Stimulated activated CD8-positive, alpha-beta memory T cell treated with anti-CD3 and anti-CD28 coated beads, Interleukin-4, amount 100 ng/mL, for 4 hours (primary cell): Measurements from ENCODE around the gene SYCP2.

ENCODE experiments used
- DNase-seq, 2 donors: peaks; one replicate each; pipeline ENCODE4 v3.0.0-alpha.2; 2020; ENCODE audit warnings: low read depth in 2 of 2, low spot score in 1 of 2

Gene SYCP2

GRCh38 chr20:59945731-59946130, 12.3 kb upstream of the SYCP2 start:
- no peak for DNase-seq

GRCh38 chr20:59945175-59945574, 11.7 kb upstream of the SYCP2 start:
- no peak for DNase-seq

GRCh38 chr20:59944726-59945125, 11.3 kb upstream of the SYCP2 start:
- DNase-seq = no peak

DNA sequence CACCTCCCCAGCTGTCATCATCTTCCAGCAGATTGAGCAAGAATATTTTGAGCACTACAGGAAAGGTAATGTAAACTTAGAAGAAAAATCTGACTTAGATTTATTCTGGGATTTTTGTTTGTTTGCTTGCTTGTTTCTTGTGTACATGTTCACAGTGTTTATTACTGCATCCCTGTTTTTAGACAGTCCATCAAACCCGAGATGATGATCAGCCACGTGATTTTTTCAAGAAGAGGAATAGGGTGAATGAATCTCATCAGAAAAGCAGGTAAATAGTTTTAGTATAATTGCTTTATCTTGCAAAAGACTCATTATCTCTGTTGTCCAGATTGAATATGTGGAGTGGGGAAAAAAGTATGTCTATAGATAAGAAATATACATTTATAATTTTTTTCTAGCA, 8.8 kb upstream of the SYCP2 start:
- no peak for DNase-seq

- no peak for DNase-seq
These were observed 7.5 kb upstream of the SYCP2 start for GRCh38 chr20:59940956-59941294.

DNA sequence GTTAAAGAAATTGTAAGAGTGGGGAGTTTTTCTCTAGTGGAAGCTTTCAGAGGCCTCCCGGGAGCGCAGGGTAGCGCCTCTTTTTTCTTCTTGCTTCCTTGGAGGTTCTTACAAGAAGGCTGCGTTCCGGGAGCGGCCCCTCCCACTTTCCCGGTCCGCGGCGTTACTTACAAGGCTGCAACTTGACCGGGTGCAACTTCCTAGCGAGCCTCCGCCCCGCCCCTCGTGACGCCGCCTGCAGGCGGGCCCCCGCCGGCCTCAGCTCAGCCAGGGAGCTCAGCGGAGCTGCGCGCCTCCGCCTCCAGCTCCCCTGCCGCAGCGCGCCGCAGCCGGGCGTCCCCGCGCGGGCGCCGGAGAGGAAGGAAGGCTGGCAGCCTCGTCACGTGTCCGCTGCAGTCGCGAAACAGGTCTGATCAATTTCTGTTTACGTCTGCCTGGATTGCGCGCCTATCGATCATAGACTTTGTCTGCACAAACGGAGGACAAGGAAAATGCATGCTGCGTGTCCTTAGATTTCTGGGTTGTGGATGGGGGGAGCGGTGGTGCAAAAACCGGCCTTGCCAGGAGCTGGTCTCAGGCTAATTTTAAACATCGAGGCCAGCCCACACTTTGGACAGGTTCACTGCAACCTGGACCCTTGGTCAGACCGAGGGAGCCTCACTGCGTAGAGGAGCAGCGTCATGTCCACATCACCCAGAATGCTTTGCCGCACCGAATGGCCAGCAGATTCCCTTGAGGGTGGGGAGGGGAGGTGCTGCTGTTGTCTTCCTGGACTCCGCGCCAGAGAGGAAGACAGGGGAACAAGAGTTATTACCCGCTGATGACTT, 6.9 kb upstream of the SYCP2 start, which contains the start of the genes FAM217B and PPP1R3D:
Gene FAM217B (plus strand): TSS at position 261 of the 827 bp plus-strand sequence. CDS start 3,555 bp downstream, outside the sequence.
Gene PPP1R3D (minus strand): TSS at position 177 of the 827 bp plus-strand sequence. CDS start 374 bp downstream, outside the sequence.
- DNase-seq = peak; percentile 60 to 81

GRCh38 chr20:59939879-59940128, 6.4 kb upstream of the SYCP2 start:
- DNase-seq = no peak

GRCh38 chr20:59939052-59939878, 5.8 kb upstream of the SYCP2 start:
- no peak for DNase-seq

DNA sequence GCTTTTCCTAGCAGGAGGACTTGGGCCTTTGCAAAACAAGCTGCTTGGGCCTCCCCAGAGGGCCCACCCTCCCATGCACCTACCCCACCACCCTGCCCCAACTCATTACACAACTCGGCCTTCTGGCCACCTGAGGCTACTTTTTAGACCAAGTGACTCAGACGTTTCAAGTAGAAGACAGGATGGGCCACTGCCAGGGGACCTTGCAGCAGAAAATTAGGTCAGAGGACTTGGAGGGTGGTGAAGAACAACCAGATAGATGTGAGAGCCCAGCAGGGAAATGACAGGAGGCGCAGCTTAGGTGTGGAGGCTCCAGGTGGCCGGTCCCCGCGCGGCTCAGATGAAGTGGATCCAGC, 5.2 kb upstream of the SYCP2 start:
- DNase-seq = no peak

- no peak for DNase-seq
These were observed 4.8 kb upstream of the SYCP2 start for GRCh38 chr20:59938221-59938620.

- no peak for DNase-seq
These were observed 3.7 kb upstream of the SYCP2 start for GRCh38 chr20:59937150-59937549.

DNA sequence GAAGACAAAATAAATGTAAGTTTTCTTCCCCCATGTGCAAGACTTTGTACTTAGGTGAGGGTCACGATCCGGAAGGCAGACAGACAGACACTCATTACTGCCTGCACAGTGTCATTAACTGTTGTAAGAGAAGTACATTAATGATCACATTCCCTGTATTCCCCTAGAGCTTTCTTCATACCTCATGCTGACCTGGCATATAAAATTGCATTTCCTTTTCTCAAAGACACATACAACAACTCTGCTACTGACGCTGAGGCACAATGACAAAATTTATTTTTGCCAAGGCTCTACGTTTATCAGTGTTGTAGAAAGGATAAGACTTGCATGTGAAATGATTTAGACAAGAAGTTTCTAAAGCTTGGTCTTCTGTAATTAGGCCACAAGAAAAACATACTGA, 3.0 kb upstream of the SYCP2 start:
- DNase-seq = no peak

DNA sequence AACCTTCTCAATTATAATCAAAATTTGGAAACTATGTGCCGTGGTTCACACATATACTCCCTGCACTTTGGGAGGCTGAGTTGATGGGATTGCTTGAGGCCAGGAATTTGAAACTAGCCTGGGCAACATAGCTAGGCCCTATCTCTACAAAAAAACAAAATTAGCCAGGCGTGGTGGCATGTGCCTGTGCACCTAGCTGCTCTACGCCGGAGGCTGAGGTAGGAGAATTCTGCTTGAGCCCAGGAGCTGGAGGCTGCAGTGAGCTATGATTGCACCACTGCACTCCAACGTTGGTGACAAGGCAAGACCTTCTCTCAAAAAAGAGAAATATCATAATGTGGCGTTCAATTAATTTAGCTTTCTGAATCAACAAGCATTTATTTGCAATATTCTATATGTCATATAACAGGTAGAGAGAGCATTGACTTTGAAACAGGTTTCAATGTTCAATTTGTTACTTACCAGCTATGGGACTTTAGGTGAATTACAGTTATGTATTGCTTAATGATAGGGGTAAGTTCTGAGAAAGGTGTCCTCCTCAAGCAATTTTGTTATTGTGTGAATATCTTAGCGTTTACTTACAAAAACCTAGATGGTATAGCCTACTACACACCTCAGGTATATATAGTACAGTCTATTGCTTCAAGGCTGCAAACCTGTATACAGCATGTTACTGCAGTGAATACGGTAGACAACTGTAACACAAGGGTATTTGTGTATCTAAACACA, 2.2 kb upstream of the SYCP2 start:
- DNase-seq = no peak

DNA sequence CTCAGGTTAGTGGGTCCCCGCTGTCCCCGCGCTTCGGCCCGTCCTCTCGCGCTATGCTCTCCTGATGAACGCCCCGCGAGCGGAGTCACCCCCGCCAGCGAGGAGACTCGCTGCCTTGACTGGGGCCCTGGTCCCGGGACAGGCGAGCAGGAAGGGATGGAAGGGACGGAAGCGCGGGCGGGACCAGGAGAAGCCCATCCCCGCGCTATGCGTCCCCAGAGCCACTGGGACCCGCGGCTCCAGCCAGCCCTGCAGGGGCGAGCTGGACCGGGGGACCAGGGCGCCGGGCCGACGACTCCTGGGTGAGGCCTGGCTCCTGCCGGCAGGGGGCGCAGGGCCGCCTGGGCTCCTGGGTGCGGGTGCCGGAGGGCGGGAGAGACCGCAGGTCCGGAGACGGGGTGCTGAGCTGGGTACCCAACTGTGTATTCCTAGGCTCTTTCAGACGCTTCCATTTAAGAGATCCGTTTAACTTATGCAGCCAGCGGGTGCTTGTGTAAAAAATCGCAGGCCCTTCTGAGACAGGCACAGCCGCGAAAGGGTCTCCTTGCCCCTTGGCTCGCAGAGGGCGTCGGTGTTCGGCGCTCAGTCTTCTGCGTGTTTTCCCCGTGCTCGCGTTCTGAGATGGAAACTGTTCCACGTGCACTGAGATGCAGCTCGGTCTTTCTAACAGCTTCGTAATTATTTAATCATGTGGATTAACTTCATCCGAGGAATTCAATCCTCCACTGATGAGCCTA, 580 bp upstream of the SYCP2 start:
- DNase-seq = peak; percentile 37 to 46

- no peak for DNase-seq
These were observed 681 bp downstream of the SYCP2 start for GRCh38 chr20:59932616-59933295.

DNA sequence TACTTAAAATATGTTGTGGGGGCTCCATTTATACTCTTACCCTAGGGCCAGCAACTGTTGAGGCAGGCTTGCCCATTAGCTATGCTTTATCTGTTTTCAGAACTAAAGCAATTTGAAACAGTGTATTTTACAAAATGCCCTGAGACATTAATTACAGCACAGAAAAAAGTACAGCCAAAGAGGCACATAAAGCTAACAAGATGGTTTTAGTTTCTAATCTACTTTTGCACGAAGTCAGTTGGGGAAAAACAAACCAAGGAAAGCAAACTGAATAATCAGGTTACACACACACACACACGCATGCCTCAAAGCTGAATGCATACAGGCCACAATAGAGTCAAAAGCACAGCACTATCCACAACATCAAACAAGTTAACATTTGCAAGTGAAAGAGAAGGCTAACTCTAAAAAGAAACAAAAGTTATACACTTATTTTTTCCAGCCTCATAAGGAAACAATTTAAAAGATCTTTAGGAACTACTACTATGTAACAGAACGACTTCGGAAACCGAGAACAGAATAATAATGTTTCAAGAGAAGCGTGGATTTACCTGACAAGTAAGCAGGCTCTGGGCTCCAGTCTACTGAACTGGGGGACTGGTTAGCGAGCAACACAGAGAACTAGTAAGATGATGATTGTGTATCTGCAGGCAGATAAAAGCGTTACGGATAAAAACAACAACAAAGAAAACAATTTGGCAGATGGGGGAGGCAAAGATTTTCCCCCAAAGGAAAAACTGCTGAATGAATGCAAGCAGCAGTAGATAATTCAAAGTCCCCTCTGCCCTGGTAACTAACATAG, 1.7 kb downstream of the SYCP2 start:
- DNase-seq = no peak

GRCh38 chr20:59925899-59926298, 7.5 kb downstream of the SYCP2 start:
- no peak for DNase-seq

GRCh38 chr20:59925359-59925758, 8.1 kb downstream of the SYCP2 start:
- no peak for DNase-seq

GRCh38 chr20:59923514-59923913, 9.9 kb downstream of the SYCP2 start:
- no peak for DNase-seq

DNA sequence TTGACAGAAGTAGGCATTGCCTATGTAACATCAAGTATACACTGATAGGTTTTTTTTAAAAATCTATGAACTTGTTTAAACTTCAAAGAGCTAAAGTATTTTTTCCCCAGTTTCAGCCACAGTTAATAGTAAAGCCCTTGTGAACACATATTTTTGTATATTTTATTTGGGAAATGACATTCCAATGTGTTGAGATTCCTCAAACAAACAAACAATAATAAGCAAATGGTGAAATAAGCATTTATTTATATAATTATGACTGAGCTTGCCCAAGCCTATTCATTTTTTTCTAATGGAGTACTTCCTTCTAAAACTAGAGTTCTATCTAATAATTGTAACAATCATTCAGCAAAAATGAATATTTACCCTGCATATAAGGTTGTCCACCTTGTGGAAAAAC, 12.5 kb downstream of the SYCP2 start:
- DNase-seq = no peak
